ENCODE measurements around the gene RHBDL3. TPM values are rescaled to one million over a fixed set of nuclear protein-coding genes. Genes with fewer than 3 reads are reported as not detected.
A peak's percentile ranks its signal among the peaks of the same experiment; 100 is the strongest.

The RHBDL3 gene
- total RNA-seq, 1 experiment from 2014 or later = 12.5 TPM

GRCh38 chr17:32258383-32259140, 7.1 kb upstream of the RHBDL3 start:
- peak overlapping the region; percentile 7 to 57; a peak in 3 of 5 replicates for H3K4me3 Mint-ChIP-seq
- Histone ChIP-seq H2BK15ac (ENCODE audit: low read depth, low read length) (no peak overlapping the region), H2AFZ (ENCODE audit: low read length) (no peak overlapping the region), H3T11ph (ENCODE audit: low read length) (no peak overlapping the region), H3K27me3 (ENCODE audit: insufficient read depth, low read length) (no peaks in the 10 kb centered on the region; the same call in 1 of the 2 replicates), H3K4me2 (ENCODE audit: insufficient read depth, insufficient read length, low read length) (peak overlapping the region; percentile 36), H3K79me1 (ENCODE audit: insufficient read depth, low read depth, low read length, poor library complexity, severe bottlenecking) (no peaks in the 10 kb centered on the region), H2BK20ac (ENCODE audit: low read depth, low read length, poor library complexity, severe bottlenecking) (no peak overlapping the region), H3K56ac (ENCODE audit: insufficient read length, low read depth, low read length) (no peak overlapping the region), H4K91ac (ENCODE audit: insufficient read length, low read depth, low read length) (no peak overlapping the region), H3K9ac (ENCODE audit: extremely low read depth, insufficient read length, low read length) (no peak overlapping the region), H4K5ac (ENCODE audit: insufficient read length, low read depth, low read length) (no peak overlapping the region), H3K4ac (ENCODE audit: low read depth, low read length) (no peak overlapping the region), H3K4me1 (ENCODE audit: insufficient read depth, low read length) (peaks cover 2% of the 10 kb centered on the region; the same call in 1 of the 2 replicates), H3K18ac (ENCODE audit: insufficient read length, low read depth, low read length) (no peak overlapping the region), H2AK5ac (ENCODE audit: insufficient read length, low read length) (no peak overlapping the region), H2BK12ac (ENCODE audit: insufficient read length, low read depth, low read length) (no peak overlapping the region), H3K27ac (ENCODE audit: insufficient read length, low read depth, low read length) (no peak overlapping the region), H3K9me3 (ENCODE audit: control insufficient read depth, low read depth, low read length) (no peaks in the 10 kb centered on the region), H3K23me2 (ENCODE audit: insufficient read length, low read depth, low read length, poor library complexity, severe bottlenecking) (no peaks in the 10 kb centered on the region), H4K8ac (replicated peaks; ENCODE audit: insufficient read length, low read depth, low read length) (no peak overlapping the region), H3K14ac (ENCODE audit: insufficient read depth, low read length) (no peak overlapping the region), H2BK5ac (ENCODE audit: insufficient read length, low read length) (no peak overlapping the region), H2BK120ac (ENCODE audit: low read depth, low read length, poor library complexity, severe bottlenecking) (no peak overlapping the region), H3K79me2 (ENCODE audit: insufficient read depth, low read length) (no peaks in the 10 kb centered on the region), H4K20me1 (ENCODE audit: control insufficient read depth, insufficient read depth, insufficient read length) (no peaks in the 10 kb centered on the region), H3K23ac (ENCODE audit: insufficient read length, low read depth, low read length) (no peak overlapping the region)
- H3K27me3 Mint-ChIP-seq (ENCODE audit: low read depth) = peaks cover 32% of the 10 kb centered on the region
- DNase-seq = no peak
- peak overlapping the region; percentile 46 to 90 (median 58); a peak in 4 of 7 replicates for H3K27ac Mint-ChIP-seq
- WGBS (ENCODE audit: extremely low coverage, insufficient read length, low lambda C conversion rate) = no CpG with 5 or more reads among the region's 18 CpGs
- TF ChIP-seq CTCF (conservative IDR thresholded peaks at IDR 0.05) = no peak
- peaks cover 27 to 40% of the 10 kb centered on the region in 2 experiments for H3K4me1 Mint-ChIP-seq
- H3K9me3 Mint-ChIP-seq = no peaks in the 10 kb centered on the region; a peak in 1 of 5 replicates
- H3K36me3 Mint-ChIP-seq (ENCODE audit: insufficient read depth in 1 of 3, low read depth in 3 of 3) = peaks cover 0 to 1% (median 0%) of the 10 kb centered on the region in 3 experiments; a peak in 1 of 7 replicates
